ENCODE data around the gene SMG9.
"Not testable (repeated sequence)": the region's sequence is repeated elsewhere in the genome, so short reads cannot be mapped to it uniquely, and the experiment has no call there.

SMG9 gene

DNA sequence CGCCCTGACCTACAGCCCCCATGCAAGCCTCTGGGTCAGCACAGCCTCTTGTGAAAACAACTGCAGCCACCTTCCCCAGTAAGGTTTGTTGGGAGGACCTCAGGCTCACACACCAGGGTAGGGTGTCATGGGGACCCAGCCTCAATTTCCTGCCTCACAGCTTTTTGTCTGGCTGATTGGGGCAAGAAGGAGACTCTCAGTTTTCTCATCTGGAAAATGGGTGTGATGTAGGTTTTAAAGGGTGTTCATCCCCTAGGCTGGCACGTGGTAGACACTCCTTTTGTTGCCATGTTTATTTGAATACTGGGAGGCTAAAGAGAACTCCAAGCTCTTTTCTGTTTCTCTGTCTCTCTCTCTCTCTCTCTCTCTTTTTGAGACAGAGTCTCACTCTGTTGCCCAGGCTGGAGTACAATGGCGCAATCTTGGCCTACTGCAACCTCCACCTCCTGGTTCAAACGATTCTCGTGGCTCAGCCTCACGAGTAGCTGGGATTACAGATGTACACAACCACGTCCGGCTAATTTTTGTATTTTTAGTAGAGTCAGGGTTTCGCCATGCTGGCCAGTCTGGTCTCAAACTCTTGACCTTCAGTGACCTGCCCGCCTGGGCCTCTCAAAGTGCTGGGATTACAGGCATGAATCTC, 66.6 kb downstream of the SMG9 start:
- DNase-seq: no peak
- in situ Hi-C loops (cut with HindIII; ENCODE audit: low pct_ligation_motif_present, low sequenced_read_pairs): no loop called here
- no peak overlapping the region for H3K27ac ChIP-seq
- TF ChIP-seq, protein P1, sequence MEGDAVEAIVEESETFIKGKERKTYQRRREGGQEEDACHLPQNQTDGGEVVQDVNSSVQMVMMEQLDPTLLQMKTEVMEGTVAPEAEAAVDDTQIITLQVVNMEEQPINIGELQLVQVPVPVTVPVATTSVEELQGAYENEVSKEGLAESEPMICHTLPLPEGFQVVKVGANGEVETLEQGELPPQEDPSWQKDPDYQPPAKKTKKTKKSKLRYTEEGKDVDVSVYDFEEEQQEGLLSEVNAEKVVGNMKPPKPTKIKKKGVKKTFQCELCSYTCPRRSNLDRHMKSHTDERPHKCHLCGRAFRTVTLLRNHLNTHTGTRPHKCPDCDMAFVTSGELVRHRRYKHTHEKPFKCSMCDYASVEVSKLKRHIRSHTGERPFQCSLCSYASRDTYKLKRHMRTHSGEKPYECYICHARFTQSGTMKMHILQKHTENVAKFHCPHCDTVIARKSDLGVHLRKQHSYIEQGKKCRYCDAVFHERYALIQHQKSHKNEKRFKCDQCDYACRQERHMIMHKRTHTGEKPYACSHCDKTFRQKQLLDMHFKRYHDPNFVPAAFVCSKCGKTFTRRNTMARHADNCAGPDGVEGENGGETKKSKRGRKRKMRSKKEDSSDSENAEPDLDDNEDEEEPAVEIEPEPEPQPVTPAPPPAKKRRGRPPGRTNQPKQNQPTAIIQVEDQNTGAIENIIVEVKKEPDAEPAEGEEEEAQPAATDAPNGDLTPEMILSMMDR (IDR thresholded peaks at IDR 0.05; ENCODE audit: low read depth, low read length, missing control alignments): no peak
- H3K27me3 ChIP-seq (replicated peaks): no peaks in the 10 kb centered on the region
- H3K4me3 ChIP-seq (ENCODE audit: low read depth, low read length): no peak overlapping the region
- no peaks in the 10 kb centered on the region for H3K36me3 ChIP-seq (replicated peaks)

DNA sequence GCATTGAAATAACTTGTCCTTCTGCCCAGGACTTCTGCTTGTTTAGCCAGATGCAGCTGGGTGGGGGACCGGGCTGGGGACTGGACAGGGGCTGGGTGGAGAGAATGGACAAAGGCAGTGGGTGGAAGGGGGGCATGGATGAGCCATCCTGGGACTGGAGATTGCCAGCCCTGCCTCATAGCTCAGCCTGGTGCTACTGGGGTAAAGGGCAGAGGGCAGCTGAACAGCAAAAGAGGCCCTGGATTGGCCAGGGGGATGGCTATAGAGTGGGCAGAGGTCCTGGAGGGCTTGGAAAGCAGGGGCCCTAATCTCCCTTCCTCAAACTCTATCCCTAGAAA, 67.1 kb downstream of the SMG9 start:
- in situ Hi-C loops (cut with HindIII; ENCODE audit: low pct_ligation_motif_present, low sequenced_read_pairs): no loop called here
- no peak overlapping the region for H3K27ac ChIP-seq

DNA sequence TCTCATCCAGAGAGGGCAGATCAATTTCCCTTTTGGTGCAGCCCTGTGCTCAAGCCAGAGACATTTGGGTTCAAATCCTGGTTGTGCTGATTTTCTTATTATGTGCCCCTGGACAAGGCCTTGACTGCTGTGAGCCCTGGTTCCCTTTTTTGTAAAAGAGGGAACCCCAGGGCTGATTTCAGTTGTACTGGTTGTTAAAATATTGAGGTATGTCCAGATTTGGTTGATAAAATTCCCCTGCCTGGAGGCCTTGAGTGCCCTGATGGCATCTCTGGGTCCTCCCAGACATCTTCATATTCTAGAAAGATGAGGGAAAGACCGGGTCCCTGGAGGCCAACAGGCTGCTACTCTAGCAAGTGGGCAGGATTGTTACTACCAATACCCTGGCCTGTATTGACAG, 70.4 kb downstream of the SMG9 start:
- no peaks in the 10 kb centered on the region for H3K36me3 ChIP-seq (replicated peaks)
- no peak overlapping the region for H3K4me3 ChIP-seq (ENCODE audit: low read depth, low read length)
- TF ChIP-seq, protein P1 (IDR thresholded peaks at IDR 0.05; ENCODE audit: low read depth, low read length, missing control alignments): no peak
- H3K27ac ChIP-seq: no peak overlapping the region
- H3K27me3 ChIP-seq (replicated peaks): no peaks in the 10 kb centered on the region
- in situ Hi-C loops (cut with HindIII; ENCODE audit: low pct_ligation_motif_present, low sequenced_read_pairs): no loop called here
- no peak for DNase-seq

More for the DNA sequence above, 67.1 kb downstream of the SMG9 start:
- DNase-seq: no peak
- Histone ChIP-seq H3K27me3 (replicated peaks) (no peaks in the 10 kb centered on the region), H3K4me3 (ENCODE audit: low read depth, low read length) (no peak overlapping the region), H3K36me3 (replicated peaks) (no peaks in the 10 kb centered on the region)
- TF ChIP-seq, protein P1 (IDR thresholded peaks at IDR 0.05; ENCODE audit: low read depth, low read length, missing control alignments): no peak

DNA sequence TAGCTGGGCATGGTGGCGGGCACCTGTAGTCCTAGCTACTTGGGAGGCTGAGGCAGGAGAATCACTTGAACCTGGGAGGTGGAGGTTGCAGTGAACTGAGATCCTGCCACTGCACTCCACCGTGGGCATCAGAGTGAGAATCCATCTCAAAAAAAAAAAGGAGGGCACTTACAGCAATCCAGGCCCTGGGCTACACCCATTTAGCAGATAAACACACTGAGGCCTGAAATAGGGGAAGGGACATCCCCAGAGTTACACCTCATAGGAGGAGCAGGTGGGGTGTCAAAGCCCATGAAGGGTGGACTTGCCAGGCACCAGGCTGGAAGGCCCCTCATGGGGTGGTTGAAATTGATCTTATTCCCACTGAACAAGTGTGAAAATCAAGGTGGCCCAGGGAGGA, 70.9 kb downstream of the SMG9 start:
- TF ChIP-seq, protein P1 (IDR thresholded peaks at IDR 0.05; ENCODE audit: low read depth, low read length, missing control alignments): no peak
- Histone ChIP-seq H3K4me3 (ENCODE audit: low read depth, low read length) (no peak overlapping the region), H3K27ac (no peak overlapping the region), H3K27me3 (replicated peaks) (no peaks in the 10 kb centered on the region), H3K36me3 (replicated peaks) (no peaks in the 10 kb centered on the region)
- no peak for DNase-seq
- in situ Hi-C loops (cut with HindIII; ENCODE audit: low pct_ligation_motif_present, low sequenced_read_pairs): no loop called here

DNA sequence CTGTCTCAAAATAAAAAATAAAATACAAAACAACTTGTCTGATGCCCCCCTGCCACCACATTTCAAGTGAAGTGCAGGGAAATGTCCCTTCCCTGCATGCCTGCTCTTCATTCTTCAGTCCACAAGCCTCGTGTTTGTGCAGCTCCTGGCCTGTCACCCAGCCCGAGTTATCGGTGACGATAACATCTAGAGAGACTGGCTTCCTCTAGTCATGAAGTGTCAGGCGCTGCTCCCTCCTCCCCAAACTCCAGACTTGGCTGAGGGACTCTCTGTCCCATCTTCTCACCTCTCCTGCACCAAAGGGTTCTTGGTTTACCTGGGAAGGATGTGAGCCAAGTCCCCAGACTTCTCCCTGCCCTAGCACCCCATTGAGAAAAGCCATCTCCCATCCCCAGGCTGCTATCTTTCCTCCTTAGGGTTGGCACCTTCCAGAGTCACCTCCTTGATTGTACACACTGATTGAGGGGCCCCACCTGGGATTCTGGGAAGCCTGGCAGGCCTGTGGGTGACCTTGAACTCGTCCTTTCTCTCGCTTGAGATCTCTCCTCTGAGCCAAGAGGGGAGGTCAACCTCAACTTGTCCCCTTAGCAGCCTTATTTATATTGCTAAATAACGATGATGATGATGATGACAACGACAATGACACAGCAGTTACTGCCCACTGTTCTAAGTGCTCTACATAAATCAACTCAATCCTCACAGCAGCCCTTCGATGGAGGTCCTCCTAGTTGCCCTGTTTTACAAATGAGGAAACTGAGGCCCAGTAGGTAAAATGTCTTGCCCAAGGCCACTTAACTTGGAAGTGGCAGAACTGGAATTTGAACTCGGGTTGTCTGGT, 71.7 kb downstream of the SMG9 start:
- H3K4me3 ChIP-seq (ENCODE audit: low read depth, low read length): no peak overlapping the region
- H3K27ac ChIP-seq: no peak overlapping the region
- no peaks in the 10 kb centered on the region for H3K27me3 ChIP-seq (replicated peaks)

DNA sequence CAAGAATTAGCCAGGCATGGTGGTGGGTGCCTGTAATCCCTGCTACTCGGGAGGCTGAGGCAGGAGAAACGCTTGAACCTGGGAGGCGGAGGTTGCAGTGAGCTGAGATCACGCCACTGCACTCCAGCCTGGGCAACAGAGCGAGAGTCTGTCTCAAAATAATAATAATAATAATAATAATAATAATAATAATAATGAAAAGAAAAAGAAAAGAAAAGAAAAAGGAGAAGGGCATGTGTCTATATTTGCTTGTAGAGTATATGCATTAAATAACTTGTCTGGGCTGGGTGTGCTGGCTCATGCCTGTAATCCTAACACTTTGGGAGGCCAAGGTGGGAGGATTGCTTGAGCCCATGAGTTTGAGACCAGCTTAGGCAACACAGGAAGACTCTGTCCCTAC, 72.5 kb downstream of the SMG9 start:
- H3K4me3 ChIP-seq (ENCODE audit: low read depth, low read length); DNase-seq; H3K27ac ChIP-seq; in situ Hi-C loops (cut with HindIII; ENCODE audit: low pct_ligation_motif_present, low sequenced_read_pairs); H3K27me3 ChIP-seq (replicated peaks); H3K36me3 ChIP-seq (replicated peaks): not testable (repeated sequence)

More for the DNA sequence above, 71.7 kb downstream of the SMG9 start:
- TF ChIP-seq, protein P1 (IDR thresholded peaks at IDR 0.05; ENCODE audit: low read depth, low read length, missing control alignments): no peak
- DNase-seq: no peak
- no peaks in the 10 kb centered on the region for H3K36me3 ChIP-seq (replicated peaks)
- in situ Hi-C loops (cut with HindIII; ENCODE audit: low pct_ligation_motif_present, low sequenced_read_pairs): no loop called here
